H9 (cell line): Measurements from ENCODE around the gene SATB1. TPM values are rescaled to one million over a fixed set of nuclear protein-coding genes. Genes with fewer than 3 reads are reported as not detected.
A peak's percentile ranks its signal among the peaks of the same experiment; 100 is the strongest.

ENCODE experiments used
- DNase-seq: peaks from one replicate; pipeline ENCODE4 v3.0.0-alpha.2; 2017
- H2AFZ ChIP-seq: one replicate; pipeline ENCODE4 v1.6.1; 2013; ENCODE audit warnings: mild to moderate bottlenecking, low read length, control low read depth, moderate library complexity
- H2AK5ac ChIP-seq: 2 replicates; pipeline ENCODE4 v1.6.1; 2013; ENCODE audit warnings: low read length, control low read depth, mixed read lengths; ENCODE audit not compliant: insufficient read length
- H2BK120ac ChIP-seq: one replicate; pipeline ENCODE4 v1.6.1; 2013; ENCODE audit warnings: low read depth, mild to moderate bottlenecking, low read length, control low read depth, inconsistent platforms; ENCODE audit not compliant: poor library complexity, severe bottlenecking
- H2BK12ac ChIP-seq: 2 replicates; pipeline ENCODE4 v1.6.1; 2013; ENCODE audit warnings: low read length, control low read depth, mixed read lengths, low read depth; ENCODE audit not compliant: insufficient read length
- H2BK15ac ChIP-seq: 2 replicates; pipeline ENCODE4 v1.6.1; 2013; ENCODE audit warnings: low read depth, low read length, control low read depth
- H2BK20ac ChIP-seq: one replicate; pipeline ENCODE4 v1.6.1; 2013; ENCODE audit warnings: low read depth, mild to moderate bottlenecking, low read length, control low read depth, inconsistent platforms; ENCODE audit not compliant: poor library complexity, severe bottlenecking
- H2BK5ac ChIP-seq: 2 replicates; pipeline ENCODE4 v1.6.1; 2013; ENCODE audit warnings: low read length, control low read depth, mixed read lengths; ENCODE audit not compliant: insufficient read length
- H3K14ac ChIP-seq: 2 replicates; pipeline ENCODE4 v1.6.1; 2013; ENCODE audit warnings: low read length, control low read depth; ENCODE audit not compliant: insufficient read depth
- H3K18ac ChIP-seq: 2 replicates; pipeline ENCODE4 v1.6.1; 2013; ENCODE audit warnings: low read depth, mild to moderate bottlenecking, mixed read lengths, low read length, control low read depth; ENCODE audit not compliant: insufficient read length
- H3K23ac ChIP-seq: 2 replicates; pipeline ENCODE4 v1.6.1; 2013; ENCODE audit warnings: low read length, control low read depth, mixed read lengths, low read depth; ENCODE audit not compliant: insufficient read length
- H3K23me2 ChIP-seq: 2 replicates; pipeline ENCODE4 v1.6.1; 2013; ENCODE audit warnings: low read depth, mild to moderate bottlenecking, mixed read lengths, low read length, control low read depth; ENCODE audit not compliant: insufficient read length, poor library complexity, severe bottlenecking
- H3K27ac ChIP-seq: 2 replicates; pipeline ENCODE4 v1.5.1; 2013; ENCODE audit warnings: low read length, control low read depth, mixed read lengths, low read depth; ENCODE audit not compliant: insufficient read length
- H3K27me3 ChIP-seq: 2 replicates; pipeline ENCODE4 v1.6.1; 2013; ENCODE audit warnings: low read length, control low read depth, inconsistent platforms; ENCODE audit not compliant: insufficient read depth
- H3K4ac ChIP-seq: 2 replicates; pipeline ENCODE4 v1.6.1; 2013; ENCODE audit warnings: low read depth, mild to moderate bottlenecking, control low read depth, inconsistent platforms, low read length, moderate library complexity
- H3K4me1 ChIP-seq: 2 replicates; pipeline ENCODE4 v1.6.1; 2013; ENCODE audit warnings: low read length, control low read depth, inconsistent platforms; ENCODE audit not compliant: insufficient read depth
- H3K4me2 ChIP-seq: 2 replicates; pipeline ENCODE4 v1.6.1; 2013; ENCODE audit warnings: low read length, control low read depth, mixed read lengths; ENCODE audit not compliant: insufficient read length, insufficient read depth
- H3K56ac ChIP-seq: 2 replicates; pipeline ENCODE4 v1.6.1; 2013; ENCODE audit warnings: low read depth, mild to moderate bottlenecking, mixed read lengths, low read length, control low read depth; ENCODE audit not compliant: insufficient read length
- H3K79me1 ChIP-seq: 2 replicates; pipeline ENCODE4 v1.6.1; 2013; ENCODE audit warnings: low read depth, mild to moderate bottlenecking, moderate library complexity, low read length, control low read depth, inconsistent platforms; ENCODE audit not compliant: insufficient read depth, poor library complexity, severe bottlenecking
- H3K79me2 ChIP-seq: 2 replicates; pipeline ENCODE4 v1.6.1; 2013; ENCODE audit warnings: low read length, control low read depth, inconsistent platforms; ENCODE audit not compliant: insufficient read depth
- H3K9ac ChIP-seq: 2 replicates; pipeline ENCODE4 v1.6.1; 2013; ENCODE audit warnings: low read length, control low read depth, mixed read lengths; ENCODE audit not compliant: insufficient read length; ENCODE audit errors: extremely low read depth
- H3K9me3 ChIP-seq: one replicate; pipeline ENCODE4 v1.6.1; 2013; ENCODE audit warnings: low read depth, low read length, inconsistent platforms; ENCODE audit not compliant: control insufficient read depth
- H3T11ph ChIP-seq: one replicate; pipeline ENCODE4 v1.6.1; 2013; ENCODE audit warnings: mild to moderate bottlenecking, low read length, control low read depth, inconsistent platforms
- H4K20me1 ChIP-seq: one replicate; pipeline ENCODE4 v1.6.1; 2013; ENCODE audit not compliant: control insufficient read depth, insufficient read length, insufficient read depth
- H4K5ac ChIP-seq: 2 replicates; pipeline ENCODE4 v1.6.1; 2013; ENCODE audit warnings: low read depth, mild to moderate bottlenecking, mixed read lengths, low read length, control low read depth; ENCODE audit not compliant: insufficient read length
- H4K8ac ChIP-seq: replicated peaks from 2 replicates; pipeline ENCODE4 v1.6.1; 2013; ENCODE audit warnings: low read length, control low read depth, mixed read lengths, low read depth; ENCODE audit not compliant: insufficient read length
- H4K91ac ChIP-seq: 2 replicates; pipeline ENCODE4 v1.6.1; 2013; ENCODE audit warnings: low read depth, mild to moderate bottlenecking, moderate library complexity, mixed read lengths, low read length, control low read depth; ENCODE audit not compliant: insufficient read length
- H3K27ac Mint-ChIP-seq, 3 experiments: 2 replicates in 2 of 3; 3 replicates in 1 of 3; pipeline ENCODE4 v1.8.0; 2020 to 2021; ENCODE audit warnings: mixed read lengths in 3 of 3, mild to moderate bottlenecking in 1 of 3, moderate library complexity in 1 of 3
- H3K27me3 Mint-ChIP-seq: 2 replicates; pipeline ENCODE4 v1.8.0; 2021; ENCODE audit warnings: low read depth, mild to moderate bottlenecking, moderate library complexity, mixed read lengths
- H3K36me3 Mint-ChIP-seq, 3 experiments: 2 replicates in 2 of 3; 3 replicates in 1 of 3; pipeline ENCODE4 v1.8.0; 2020 to 2021; ENCODE audit warnings: low read depth in 3 of 3, mixed read lengths in 3 of 3; ENCODE audit not compliant: insufficient read depth in 1 of 3
- H3K4me1 Mint-ChIP-seq, 2 experiments: 2 replicates each; pipeline ENCODE4 v1.8.0; 2020; ENCODE audit warnings: mixed read lengths in 2 of 2
- H3K4me3 Mint-ChIP-seq, 2 experiments: 2 replicates in 1 of 2; 3 replicates in 1 of 2; pipeline ENCODE4 v1.8.0; 2020 to 2021; ENCODE audit warnings: mild to moderate bottlenecking in 2 of 2, mixed read lengths in 2 of 2, moderate library complexity in 1 of 2
- H3K9me3 Mint-ChIP-seq, 2 experiments: 2 replicates in 1 of 2; 3 replicates in 1 of 2; pipeline ENCODE4 v1.8.0; 2020; ENCODE audit warnings: mild to moderate bottlenecking in 2 of 2, mixed read lengths in 2 of 2, moderate library complexity in 1 of 2
- CTCF ChIP-seq: fragments of 200-600 bp; sonication (generic); conservative IDR thresholded peaks from 3 replicates; pipeline ENCODE4 v1.8.0; 2021; ENCODE audit warnings: antibody characterized with exemption, mild to moderate bottlenecking
- WGBS: extraction: QIAGEN DNeasy Blood & Tissue Kit; methylation state at CpG from one replicate; pipeline ENCODE4 v1.1.7; 2013; ENCODE audit warnings: missing lambda C conversion rate, low lambda C conversion rate, mixed read lengths; ENCODE audit not compliant: insufficient read length; ENCODE audit errors: extremely low coverage; 5-methylcytosine and 5-hydroxymethylcytosine counted together
- total RNA-seq: library from RNA; stranded (reverse); gene quantifications from 2 replicates; pipeline ENCODE4 v1.2.1, GENCODE V29; 2021

SATB1 gene
- total RNA-seq, 1 experiment from 2014 or later, result 30.7 TPM

GRCh38 chr3:18422972-18423371 is 2.2 kb downstream of the SATB1 start:
- WGBS, result no CpG with 5 or more reads among the region's 5 CpGs
- H3K9ac ChIP-seq, result no peak overlapping the region

More at GRCh38 chr3:18422972-18423371, 2.2 kb downstream of the SATB1 start:
- no peak overlapping the region for H3K27ac ChIP-seq
- Mint-ChIP-seq H3K27ac (0 out of 7 replicates have a peak overlapping the region, but pooled peaks of 1 of the 3 experiments have one; percentile 84), H3K4me1 (peaks cover 25 to 26% of the 10 kb centered on the region in 2 experiments), H3K27me3 (no peaks in the 10 kb centered on the region), H3K9me3 (no peaks in the 10 kb centered on the region; a peak in 1 of 5 replicates), H3K4me3 (peak overlapping the region; percentile 88 to 98), H3K36me3 (peaks cover 0 to 10% (median 8%) of the 10 kb centered on the region in 3 experiments; a peak in 2 of 7 replicates)
- no peak overlapping the region for H3K18ac ChIP-seq
- no peak overlapping the region for H2AK5ac ChIP-seq
- H2BK5ac ChIP-seq, result no peak overlapping the region
- no peak overlapping the region for H2AFZ ChIP-seq
- no peak overlapping the region for H3K14ac ChIP-seq
- H3K23ac ChIP-seq, result no peak overlapping the region
- peaks cover 13% of the 10 kb centered on the region for H3K23me2 ChIP-seq
- no peaks in the 10 kb centered on the region for H3K79me1 ChIP-seq
- H4K20me1 ChIP-seq, result no peaks in the 10 kb centered on the region
- no peak overlapping the region for H4K5ac ChIP-seq
- no peak overlapping the region for H2BK12ac ChIP-seq
- H2BK20ac ChIP-seq, result no peak overlapping the region
- TF ChIP-seq CTCF, result no peak
- peaks cover 2% of the 10 kb centered on the region; the same call in 1 of the 2 replicates for H3K4me1 ChIP-seq
- no peak overlapping the region for H3K4ac ChIP-seq
- no peaks in the 10 kb centered on the region for H3K27me3 ChIP-seq
- no peaks in the 10 kb centered on the region for H3K9me3 ChIP-seq
- H3T11ph ChIP-seq, result no peak overlapping the region
- peaks cover 1% of the 10 kb centered on the region; the same call in 1 of the 2 replicates for H3K79me2 ChIP-seq
- no peak overlapping the region for H4K8ac ChIP-seq
- H4K91ac ChIP-seq, result no peak overlapping the region
- no peak overlapping the region for H2BK15ac ChIP-seq
- H3K56ac ChIP-seq, result no peak overlapping the region
- peak overlapping the region; percentile 98 for H3K4me2 ChIP-seq
- no peak overlapping the region for H2BK120ac ChIP-seq
- no peak for DNase-seq
